ENCODE data around the gene PNKP.

The PNKP gene

GRCh38 chr19:49851456-49852259, 15.7 kb downstream of the PNKP start:
- Histone ChIP-seq H3K4me1 (ENCODE audit: control insufficient read depth, insufficient read depth, low read length) (peaks cover 19% of the 10 kb centered on the region), H3K27me3 (ENCODE audit: control insufficient read depth, insufficient read depth, low read length) (no peaks in the 10 kb centered on the region), H3K27ac (ENCODE audit: low read depth, low read length) (peak overlapping the region; percentile 100), H3K9ac (ENCODE audit: low read length) (no peak overlapping the region), H3K36me3 (ENCODE audit: control insufficient read depth, insufficient read depth, low read length) (peaks cover 2% of the 10 kb centered on the region), H3K4me3 (ENCODE audit: low read length) (peak overlapping the region; percentile 96)

GRCh38 chr19:49850487-49851342, 16.7 kb downstream of the PNKP start, which contains the start of gene PTOV1:
TSS of gene PTOV1 (plus strand) at chr19:49851159.
- H3K36me3 ChIP-seq (ENCODE audit: control insufficient read depth, insufficient read depth, low read length), result no peaks in the 10 kb centered on the region
- H3K9ac ChIP-seq (ENCODE audit: low read length), result peak within 1 kb of the TSS; percentile 98
- no peaks in the 10 kb centered on the region for H3K27me3 ChIP-seq (ENCODE audit: control insufficient read depth, insufficient read depth, low read length)
- peak within 1 kb of the TSS; percentile 100 for H3K27ac ChIP-seq (ENCODE audit: low read depth, low read length)
- peak within 1 kb of the TSS; percentile 96 for H3K4me3 ChIP-seq (ENCODE audit: low read length)
- peaks cover 19% of the 10 kb centered on the region for H3K4me1 ChIP-seq (ENCODE audit: control insufficient read depth, insufficient read depth, low read length)

- Histone ChIP-seq H3K9ac (ENCODE audit: low read length) (peak overlapping the region; percentile 32), H3K36me3 (ENCODE audit: control insufficient read depth, insufficient read depth, low read length) (no peaks in the 10 kb centered on the region), H3K27me3 (ENCODE audit: control insufficient read depth, insufficient read depth, low read length) (no peaks in the 10 kb centered on the region), H3K27ac (ENCODE audit: low read depth, low read length) (peak overlapping the region; percentile 100), H3K4me1 (ENCODE audit: control insufficient read depth, insufficient read depth, low read length) (peaks cover 19% of the 10 kb centered on the region), H3K4me3 (ENCODE audit: low read length) (peak overlapping the region; percentile 96)
Observed at GRCh38 chr19:49850221-49850486, 17.2 kb downstream of the PNKP start.

GRCh38 chr19:49849433-49850220, 17.7 kb downstream of the PNKP start:
- Histone ChIP-seq H3K27ac (ENCODE audit: low read depth, low read length) (peak overlapping the region; percentile 100), H3K4me3 (ENCODE audit: low read length) (peak overlapping the region; percentile 96), H3K4me1 (ENCODE audit: control insufficient read depth, insufficient read depth, low read length) (peaks cover 19% of the 10 kb centered on the region), H3K9ac (ENCODE audit: low read length) (peak overlapping the region; percentile 32), H3K27me3 (ENCODE audit: control insufficient read depth, insufficient read depth, low read length) (no peaks in the 10 kb centered on the region), H3K36me3 (ENCODE audit: control insufficient read depth, insufficient read depth, low read length) (no peaks in the 10 kb centered on the region)

- no peak overlapping the region for H3K4me3 ChIP-seq (ENCODE audit: low read length)
- no peak overlapping the region for H3K27ac ChIP-seq (ENCODE audit: low read depth, low read length)
- H3K4me1 ChIP-seq (ENCODE audit: control insufficient read depth, insufficient read depth, low read length), result peaks cover 19% of the 10 kb centered on the region
- no peaks in the 10 kb centered on the region for H3K36me3 ChIP-seq (ENCODE audit: control insufficient read depth, insufficient read depth, low read length)
- H3K9ac ChIP-seq (ENCODE audit: low read length), result no peak overlapping the region
- H3K27me3 ChIP-seq (ENCODE audit: control insufficient read depth, insufficient read depth, low read length), result no peaks in the 10 kb centered on the region
Observed at GRCh38 chr19:49848938-49849337, 18.4 kb downstream of the PNKP start.

GRCh38 chr19:49847731-49848696, 19.4 kb downstream of the PNKP start:
- H3K36me3 ChIP-seq (ENCODE audit: control insufficient read depth, insufficient read depth, low read length), result no peaks in the 10 kb centered on the region
- H3K9ac ChIP-seq (ENCODE audit: low read length), result no peak overlapping the region
- H3K27ac ChIP-seq (ENCODE audit: low read depth, low read length), result no peak overlapping the region
- no peak overlapping the region for H3K4me3 ChIP-seq (ENCODE audit: low read length)
- H3K4me1 ChIP-seq (ENCODE audit: control insufficient read depth, insufficient read depth, low read length), result peaks cover 17% of the 10 kb centered on the region
- H3K27me3 ChIP-seq (ENCODE audit: control insufficient read depth, insufficient read depth, low read length), result no peaks in the 10 kb centered on the region

GRCh38 chr19:49846408-49846807, 21.0 kb downstream of the PNKP start:
- Histone ChIP-seq H3K27me3 (ENCODE audit: control insufficient read depth, insufficient read depth, low read length) (no peaks in the 10 kb centered on the region), H3K4me1 (ENCODE audit: control insufficient read depth, insufficient read depth, low read length) (peaks cover 6% of the 10 kb centered on the region), H3K27ac (ENCODE audit: low read depth, low read length) (no peak overlapping the region), H3K4me3 (ENCODE audit: low read length) (no peak overlapping the region), H3K9ac (ENCODE audit: low read length) (no peak overlapping the region), H3K36me3 (ENCODE audit: control insufficient read depth, insufficient read depth, low read length) (no peaks in the 10 kb centered on the region)

- H3K27ac ChIP-seq (ENCODE audit: low read depth, low read length), result no peak overlapping the region
- peaks cover 6% of the 10 kb centered on the region for H3K4me1 ChIP-seq (ENCODE audit: control insufficient read depth, insufficient read depth, low read length)
- no peaks in the 10 kb centered on the region for H3K27me3 ChIP-seq (ENCODE audit: control insufficient read depth, insufficient read depth, low read length)
- H3K4me3 ChIP-seq (ENCODE audit: low read length), result no peak overlapping the region
- H3K36me3 ChIP-seq (ENCODE audit: control insufficient read depth, insufficient read depth, low read length), result peaks cover 2% of the 10 kb centered on the region
- H3K9ac ChIP-seq (ENCODE audit: low read length), result no peak overlapping the region
Observed at GRCh38 chr19:49845414-49845813, 22.0 kb downstream of the PNKP start.

GRCh38 chr19:49844138-49845095, 23.0 kb downstream of the PNKP start:
- Histone ChIP-seq H3K27ac (ENCODE audit: low read depth, low read length) (no peak overlapping the region), H3K9ac (ENCODE audit: low read length) (no peak overlapping the region), H3K27me3 (ENCODE audit: control insufficient read depth, insufficient read depth, low read length) (no peaks in the 10 kb centered on the region), H3K4me3 (ENCODE audit: low read length) (no peak overlapping the region), H3K36me3 (ENCODE audit: control insufficient read depth, insufficient read depth, low read length) (peaks cover 7% of the 10 kb centered on the region), H3K4me1 (ENCODE audit: control insufficient read depth, insufficient read depth, low read length) (no peaks in the 10 kb centered on the region)

- peaks cover 12% of the 10 kb centered on the region for H3K36me3 ChIP-seq (ENCODE audit: control insufficient read depth, insufficient read depth, low read length)
- H3K27ac ChIP-seq (ENCODE audit: low read depth, low read length), result no peak overlapping the region
- no peaks in the 10 kb centered on the region for H3K27me3 ChIP-seq (ENCODE audit: control insufficient read depth, insufficient read depth, low read length)
- H3K4me1 ChIP-seq (ENCODE audit: control insufficient read depth, insufficient read depth, low read length), result no peaks in the 10 kb centered on the region
- H3K9ac ChIP-seq (ENCODE audit: low read length), result no peak overlapping the region
- no peak overlapping the region for H3K4me3 ChIP-seq (ENCODE audit: low read length)
Observed at GRCh38 chr19:49843265-49843664, 24.1 kb downstream of the PNKP start.

Data from rectal smooth muscle tissue (tissue), 1 donor.